ENCODE data around the gene COL23A1. TPM values are rescaled to one million over a fixed set of nuclear protein-coding genes. Genes with fewer than 3 reads are reported as not detected.

Gene COL23A1
- polyA plus RNA-seq, 3 donors: 5.7 to 8.7 (median 7.7) TPM

- no peak for DNase-seq (ENCODE audit: extremely low read depth in 1 of 11, low read depth in 9 of 11, low spot score in 4 of 11)
These were observed 224.4 kb downstream of the COL23A1 start for GRCh38 chr5:178365501-178366440.

- DNase-seq (ENCODE audit: extremely low read depth in 1 of 11, low read depth in 9 of 11, low spot score in 4 of 11): no peak
These were observed 225.9 kb downstream of the COL23A1 start for GRCh38 chr5:178364326-178364675.

GRCh38 chr5:178363501-178364325 is 226.5 kb downstream of the COL23A1 start:
- DNase-seq (ENCODE audit: extremely low read depth in 1 of 11, low read depth in 9 of 11, low spot score in 4 of 11): no peak

- no peak for DNase-seq (ENCODE audit: extremely low read depth in 1 of 11, low read depth in 9 of 11, low spot score in 4 of 11)
These were observed 228.3 kb downstream of the COL23A1 start for GRCh38 chr5:178361657-178362445.

GRCh38 chr5:178360926-178361235 is 229.3 kb downstream of the COL23A1 start:
- no peak for DNase-seq (ENCODE audit: extremely low read depth in 1 of 11, low read depth in 9 of 11, low spot score in 4 of 11)

GRCh38 chr5:178360222-178360925 is 229.8 kb downstream of the COL23A1 start:
- DNase-seq (ENCODE audit: extremely low read depth in 1 of 11, low read depth in 9 of 11, low spot score in 4 of 11): no peak

- DNase-seq (ENCODE audit: extremely low read depth in 1 of 11, low read depth in 9 of 11, low spot score in 4 of 11): no peak
These were observed 230.5 kb downstream of the COL23A1 start for GRCh38 chr5:178359738-178360137.

- DNase-seq (ENCODE audit: extremely low read depth in 1 of 11, low read depth in 9 of 11, low spot score in 4 of 11): no peak
These were observed 232.5 kb downstream of the COL23A1 start for GRCh38 chr5:178357678-178358077.

GRCh38 chr5:178357121-178357521 is 233.1 kb downstream of the COL23A1 start:
- no peak for DNase-seq (ENCODE audit: extremely low read depth in 1 of 11, low read depth in 9 of 11, low spot score in 4 of 11)

GRCh38 chr5:178356431-178356872 is 233.7 kb downstream of the COL23A1 start:
- peak in 1 of 11 donors; percentile 46 for DNase-seq (ENCODE audit: extremely low read depth in 1 of 11, low read depth in 9 of 11, low spot score in 4 of 11)

GRCh38 chr5:178355671-178356070 is 234.5 kb downstream of the COL23A1 start:
- DNase-seq (ENCODE audit: extremely low read depth in 1 of 11, low read depth in 9 of 11, low spot score in 4 of 11): no peak

- no peak for DNase-seq (ENCODE audit: extremely low read depth in 1 of 11, low read depth in 9 of 11, low spot score in 4 of 11)
These were observed 236.7 kb downstream of the COL23A1 start for GRCh38 chr5:178353461-178353860.

- no peak for DNase-seq (ENCODE audit: extremely low read depth in 1 of 11, low read depth in 9 of 11, low spot score in 4 of 11)
These were observed 238.2 kb downstream of the COL23A1 start for GRCh38 chr5:178352035-178352349.

- DNase-seq (ENCODE audit: extremely low read depth in 1 of 11, low read depth in 9 of 11, low spot score in 4 of 11): no peak
These were observed 238.8 kb downstream of the COL23A1 start for GRCh38 chr5:178351221-178352034.

- no peak for DNase-seq (ENCODE audit: extremely low read depth in 1 of 11, low read depth in 9 of 11, low spot score in 4 of 11)
These were observed 239.6 kb downstream of the COL23A1 start for GRCh38 chr5:178350361-178351220.

GRCh38 chr5:178349625-178350353 is 240.4 kb downstream of the COL23A1 start:
- DNase-seq (ENCODE audit: extremely low read depth in 1 of 11, low read depth in 9 of 11, low spot score in 4 of 11): no peak

- DNase-seq (ENCODE audit: extremely low read depth in 1 of 11, low read depth in 9 of 11, low spot score in 4 of 11): no peak
These were observed 241.1 kb downstream of the COL23A1 start for GRCh38 chr5:178349075-178349511.
